WTC11 (cell line): ENCODE measurements around the gene FAHD1. TPM values are rescaled to one million over a fixed set of nuclear protein-coding genes. Genes with fewer than 3 reads are reported as not detected.
"Not testable (repeated sequence)": the region's sequence is repeated elsewhere in the genome, so short reads cannot be mapped to it uniquely, and the experiment has no call there.

ENCODE experiments used
- ATAC-seq: fragments of 200-7000 bp; cut with Tn5 transposase; 2 replicates; pipeline ENCODE4 v1.10.0; 2021; ENCODE audit warnings: mild to moderate bottlenecking, moderate library complexity
- CTCF ChIA-PET: fragments of 300-600 bp; sonication (Branson Sonifier 250); formaldehyde crosslinking; loops from one replicate; lab custom pipeline; 2021; ENCODE audit warnings: antibody characterized with exemption; lab: Charles Lee
- POLR2A ChIA-PET: fragments of 350-600 bp; sonication (Branson Sonifier 250); formaldehyde crosslinking; loops from one replicate; lab custom pipeline; 2021; ENCODE audit warnings: antibody characterized with exemption; lab: Charles Lee
- DNase-seq: peaks from one replicate; pipeline ENCODE4 v3.0.0; 2021; ENCODE audit warnings: low spot score
- H3K27ac Mint-ChIP-seq: 2 replicates; pipeline ENCODE4 v1.8.0; 2021; ENCODE audit warnings: mixed read lengths
- H3K27me3 Mint-ChIP-seq: 2 replicates; pipeline ENCODE4 v1.8.0; 2021; ENCODE audit warnings: low read depth, mild to moderate bottlenecking, moderate library complexity, mixed read lengths
- H3K36me3 Mint-ChIP-seq: 2 replicates; pipeline ENCODE4 v1.8.0; 2021; ENCODE audit warnings: mixed read lengths
- H3K4me1 Mint-ChIP-seq: 2 replicates; pipeline ENCODE4 v1.8.0; 2022; ENCODE audit warnings: mixed read lengths
- H3K4me3 Mint-ChIP-seq: 2 replicates; pipeline ENCODE4 v1.8.0; 2021; ENCODE audit warnings: mild to moderate bottlenecking, moderate library complexity, mixed read lengths
- H3K9me3 Mint-ChIP-seq: 2 replicates; pipeline ENCODE4 v1.8.0; 2021; ENCODE audit warnings: mixed read lengths
- ATF6 ChIP-seq: sonication (generic); formaldehyde crosslinking; IDR thresholded peaks from 2 replicates; pipeline ENCODE4 v1.8.1; 2023; ENCODE audit warnings: mild to moderate bottlenecking, missing genetic modification reagents
- CREB1 ChIP-seq: sonication (generic); formaldehyde crosslinking; IDR thresholded peaks from 2 replicates; pipeline ENCODE4 v1.8.0; 2023; ENCODE audit warnings: mild to moderate bottlenecking, missing genetic modification reagents
- CTCF ChIP-seq: fragments of 200-600 bp; IDR thresholded peaks from 2 replicates; pipeline ENCODE4 v1.8.0; 2022; ENCODE audit warnings: antibody characterized with exemption
- FOXP1 ChIP-seq: sonication (generic); formaldehyde crosslinking; IDR thresholded peaks from 2 replicates; pipeline ENCODE4 v1.8.0; 2022; ENCODE audit warnings: missing genetic modification reagents, mild to moderate bottlenecking, moderate library complexity, borderline replicate concordance
- GTF2I ChIP-seq: fragments of 250-450 bp; sonication (Bioruptor Pico); conservative IDR thresholded peaks from 2 replicates; pipeline ENCODE4 v1.4.0; 2021; ENCODE audit warnings: mild to moderate bottlenecking
- JAZF1 ChIP-seq: fragments of 250-450 bp; sonication (Bioruptor Pico); IDR thresholded peaks from 2 replicates; pipeline ENCODE4 v1.9.0; 2021; ENCODE audit warnings: moderate library complexity, mild to moderate bottlenecking, inconsistent platforms
- NFATC4 ChIP-seq: fragments of 250-450 bp; sonication (Bioruptor Pico); IDR thresholded peaks from 2 replicates; pipeline ENCODE4 v1.9.0; 2021; ENCODE audit warnings: mild to moderate bottlenecking
- NFE2L1 ChIP-seq: sonication (generic); formaldehyde crosslinking; IDR thresholded peaks from 2 replicates; pipeline ENCODE4 v1.8.1; 2023; ENCODE audit warnings: missing genetic modification reagents
- NR1H2 ChIP-seq: sonication (generic); formaldehyde crosslinking; IDR thresholded peaks from 2 replicates; pipeline ENCODE4 v1.9.0; 2021; ENCODE audit warnings: mild to moderate bottlenecking, moderate library complexity, missing genetic modification reagents
- NR3C1 ChIP-seq: sonication (generic); formaldehyde crosslinking; conservative IDR thresholded peaks from 2 replicates; pipeline ENCODE4 v1.8.1; 2023; ENCODE audit warnings: low read depth, mild to moderate bottlenecking, missing genetic modification reagents
- PRDM15 ChIP-seq: sonication (generic); formaldehyde crosslinking; IDR thresholded peaks from 2 replicates; pipeline ENCODE4 v1.8.0; 2022; ENCODE audit warnings: missing genetic modification reagents
- PREB ChIP-seq: sonication (generic); formaldehyde crosslinking; IDR thresholded peaks from 2 replicates; pipeline ENCODE4 v1.8.1; 2022; ENCODE audit warnings: mild to moderate bottlenecking, missing genetic modification reagents, moderate library complexity, borderline replicate concordance
- ZBTB43 ChIP-seq: sonication (generic); formaldehyde crosslinking; IDR thresholded peaks from 2 replicates; pipeline ENCODE4 v1.8.1; 2023; ENCODE audit warnings: mild to moderate bottlenecking, missing genetic modification reagents
- ZNF121 ChIP-seq: sonication (generic); formaldehyde crosslinking; IDR thresholded peaks from 2 replicates; pipeline ENCODE4 v1.8.0; 2023; ENCODE audit warnings: missing genetic modification reagents
- ZNF219 ChIP-seq: sonication (generic); formaldehyde crosslinking; IDR thresholded peaks from 2 replicates; pipeline ENCODE4 v1.8.0; 2023; ENCODE audit warnings: missing genetic modification reagents, mild to moderate bottlenecking, borderline replicate concordance
- ZNF396 ChIP-seq: fragments of 250-450 bp; sonication (Bioruptor Pico); IDR thresholded peaks from 2 replicates; pipeline ENCODE4 v1.8.0; 2021; ENCODE audit warnings: mild to moderate bottlenecking, moderate library complexity, borderline replicate concordance
- ZNF423 ChIP-seq: fragments of 250-450 bp; sonication (Bioruptor Pico); IDR thresholded peaks from 2 replicates; pipeline ENCODE4 v2.1.2; 2022; ENCODE audit warnings: mild to moderate bottlenecking, moderate library complexity
- ZNF671 ChIP-seq: fragments of 250-450 bp; sonication (Bioruptor Pico); IDR thresholded peaks from 2 replicates; pipeline ENCODE4 v1.8.0; 2021; ENCODE audit warnings: mild to moderate bottlenecking
- total RNA-seq: library from RNA; stranded (reverse); gene quantifications from 3 replicates; pipeline ENCODE4 v1.2.3, GENCODE V29; 2021

The FAHD1 gene
- total RNA-seq, 1 experiment from 2014 or later: 14.3 TPM

GRCh38 chr16:1799263-1799662, 27.7 kb upstream of the FAHD1 start:
- DNase-seq, ATAC-seq, CTCF ChIA-PET, POLR2A ChIA-PET, H3K4me3 Mint-ChIP-seq, H3K27ac Mint-ChIP-seq, H3K4me1 Mint-ChIP-seq: not testable (repeated sequence)
- Mint-ChIP-seq H3K27me3 (peaks cover 12% of the 10 kb centered on the region), H3K36me3 (peaks cover 28% of the 10 kb centered on the region), H3K9me3 (peaks cover 44% of the 10 kb centered on the region)

GRCh38 chr16:1800701-1801100, 26.3 kb upstream of the FAHD1 start:
- POLR2A ChIA-PET: no interaction called here
- Mint-ChIP-seq H3K27me3 (peaks cover 12% of the 10 kb centered on the region), H3K4me3 (no peak overlapping the region), H3K36me3 (peaks cover 31% of the 10 kb centered on the region), H3K9me3 (peaks cover 44% of the 10 kb centered on the region), H3K27ac (no peak overlapping the region), H3K4me1 (no peaks in the 10 kb centered on the region)
- DNase-seq: no peak
- CTCF ChIA-PET: no interaction called here
- TF ChIP-seq ZNF219 (CRISPR knock-in tag) (no peak), GTF2I (CRISPR knock-in tag) (no peak), ZNF121 (CRISPR knock-in tag) (no peak), PRDM15 (CRISPR knock-in tag) (no peak), FOXP1 (CRISPR knock-in tag) (no peak), ZNF423 (CRISPR knock-in tag) (no peak), NFE2L1 (CRISPR knock-in tag) (no peak), JAZF1 (no peak), NFATC4 (CRISPR knock-in tag) (no peak), CTCF (no peak), NR3C1 (CRISPR knock-in tag) (no peak), PREB (CRISPR knock-in tag) (no peak), ZNF396 (CRISPR knock-in tag) (no peak), ATF6 (CRISPR knock-in tag) (no peak), ZBTB43 (no peak), CREB1 (no peak), ZNF671 (CRISPR knock-in tag) (no peak), NR1H2 (CRISPR knock-in tag) (no peak)
- no peak for ATAC-seq
